ENCODE results near the gene LRRC36. TPM values are rescaled to one million over a fixed set of nuclear protein-coding genes. Genes with fewer than 3 reads are reported as not detected.

The LRRC36 gene
- total and polyA plus RNA-seq, 9 of the 15 experiments (the other 6 are each of a cell fraction or from before 2014, with no cell fraction given), result 0.09 to 0.40 (median 0.17) TPM; not detected in 1

- Histone ChIP-seq H3K4me3 (no peak overlapping the region), H3K4me1 (replicated peaks in 1 of 2; ENCODE audit: control insufficient read depth in 2 of 2, insufficient read depth in 2 of 2, low read length in 2 of 2) (peaks cover 0 to 4% of the 10 kb centered on the region in 2 experiments; a peak in 1 of 5 replicates), H3K27me3 (ENCODE audit: control insufficient read depth in 2 of 2, insufficient read depth in 2 of 2, low read length in 2 of 2) (peaks cover 8 to 26% of the 10 kb centered on the region in 2 experiments; a peak in 3 of 5 replicates), H3K27ac (ENCODE audit: extremely low read depth, low read depth, low read length) (no peak overlapping the region), H3K9me3 (replicated peaks; ENCODE audit: control insufficient read depth, insufficient read depth, low read depth, low read length) (no peaks in the 10 kb centered on the region), H4K20me1 (replicated peaks; ENCODE audit: control insufficient read depth, insufficient read depth, low read length) (no peaks in the 10 kb centered on the region), H3K4me2 (ENCODE audit: insufficient read depth, low read length) (no peak overlapping the region), H3K79me2 (ENCODE audit: control insufficient read depth, insufficient read depth, low read length) (no peaks in the 10 kb centered on the region), H3K9me1 (ENCODE audit: control insufficient read depth, insufficient read depth, low read length) (peaks cover 4% of the 10 kb centered on the region), H3K36me3 (ENCODE audit: control insufficient read depth, insufficient read depth, low read length) (peaks cover 5% of the 10 kb centered on the region; the same call in 2 of the 3 replicates), H3K9ac (ENCODE audit: insufficient read depth in 1 of 2, low read depth in 2 of 2, low read length in 2 of 2) (no peak overlapping the region; a peak in 1 of 4 replicates), H2AFZ (ENCODE audit: low read depth, low read length) (no peak overlapping the region)
- no peak for FAIRE-seq
- no peak for DNase-seq (ENCODE audit: extremely low read depth in 1 of 4, low spot score in 3 of 4)
- ATAC-seq, result no peak
- ChIA-PET CTCF (ENCODE audit: low intra/inter-chr PET ratio) (no interaction called here), POLR2A (no interaction called here)
- in situ Hi-C loops (cut with MboI) (no loop called here), intact Hi-C loops (cut with micrococcal nuclease) (no loop called here)
- WGBS (ENCODE audit: insufficient coverage, low coverage, missing lambda C conversion rate), result 10% methylated on average over 4 of the region's 7 CpGs
- BruUV-seq (replicated peaks), result no TSS peak
- no peak for TF ChIP-seq KAT8 (IDR thresholded peaks at IDR 0.05; ENCODE audit: low read depth)
- TF ChIP-seq ZNF696 (CRISPR knock-in tag; conservative IDR thresholded peaks at IDR 0.05), result no peak
- TF ChIP-seq RFX5 (IDR thresholded peaks at IDR 0.05; ENCODE audit: low read depth, low read length), result no peak
- no peak for TF ChIP-seq E2F6 (IDR thresholded peaks at IDR 0.05; ENCODE audit: borderline replicate concordance in 1 of 2, extremely low read depth in 1 of 2, insufficient read depth in 1 of 2, insufficient read length in 1 of 2, low read depth in 1 of 2, low read length in 1 of 2, poor library complexity in 1 of 2, severe bottlenecking in 1 of 2)
- no peak for TF ChIP-seq ZNF165 (CRISPR knock-in tag; IDR thresholded peaks at IDR 0.05; ENCODE audit: borderline replicate concordance)
- no peak for TF ChIP-seq MAZ (CRISPR knock-in tag; conservative IDR thresholded peaks at IDR 0.05 in 1 of 2, IDR thresholded peaks at IDR 0.05 in 1 of 2)
Measured at GRCh38 chr16:67291461-67291860, 35.2 kb upstream of the LRRC36 start.

Measured in K562 (cell line).